ENCODE results near the gene TP63. TPM values are rescaled to one million over a fixed set of nuclear protein-coding genes. Genes with fewer than 3 reads are reported as not detected.

Gene TP63
- total RNA-seq, 2 donors from 2014 or later = 0.24 to 0.30 TPM

DNA sequence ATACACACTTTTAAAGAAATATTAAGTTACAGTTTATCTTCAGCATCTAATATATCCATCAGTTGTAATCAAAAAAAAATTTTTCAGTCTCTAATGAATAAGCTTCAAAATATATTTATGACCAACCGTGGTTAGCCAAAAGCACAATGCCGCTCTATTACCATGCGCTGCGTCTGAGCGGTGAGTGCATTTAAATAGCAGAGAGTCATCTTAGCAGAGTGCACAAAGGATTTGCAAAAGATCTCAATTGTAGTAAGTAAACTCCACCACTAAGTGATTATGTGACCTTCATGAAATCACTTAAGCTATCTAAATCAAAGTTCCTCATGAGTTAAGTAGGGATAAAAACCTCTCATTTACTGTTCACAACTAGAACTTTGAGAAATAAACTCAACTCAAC is 4.9 kb downstream of the TP63 start:
- DNase-seq (ENCODE audit: low spot score) = no peak
- Histone ChIP-seq H3K36me3 (no peaks in the 10 kb centered on the region), H3K4me3 (no peak overlapping the region), H3K27ac (no peak overlapping the region), H3K4me1 (no peaks in the 10 kb centered on the region), H3K9me3 (no peaks in the 10 kb centered on the region), H3K27me3 (no peaks in the 10 kb centered on the region)
- TF ChIP-seq, protein P1, sequence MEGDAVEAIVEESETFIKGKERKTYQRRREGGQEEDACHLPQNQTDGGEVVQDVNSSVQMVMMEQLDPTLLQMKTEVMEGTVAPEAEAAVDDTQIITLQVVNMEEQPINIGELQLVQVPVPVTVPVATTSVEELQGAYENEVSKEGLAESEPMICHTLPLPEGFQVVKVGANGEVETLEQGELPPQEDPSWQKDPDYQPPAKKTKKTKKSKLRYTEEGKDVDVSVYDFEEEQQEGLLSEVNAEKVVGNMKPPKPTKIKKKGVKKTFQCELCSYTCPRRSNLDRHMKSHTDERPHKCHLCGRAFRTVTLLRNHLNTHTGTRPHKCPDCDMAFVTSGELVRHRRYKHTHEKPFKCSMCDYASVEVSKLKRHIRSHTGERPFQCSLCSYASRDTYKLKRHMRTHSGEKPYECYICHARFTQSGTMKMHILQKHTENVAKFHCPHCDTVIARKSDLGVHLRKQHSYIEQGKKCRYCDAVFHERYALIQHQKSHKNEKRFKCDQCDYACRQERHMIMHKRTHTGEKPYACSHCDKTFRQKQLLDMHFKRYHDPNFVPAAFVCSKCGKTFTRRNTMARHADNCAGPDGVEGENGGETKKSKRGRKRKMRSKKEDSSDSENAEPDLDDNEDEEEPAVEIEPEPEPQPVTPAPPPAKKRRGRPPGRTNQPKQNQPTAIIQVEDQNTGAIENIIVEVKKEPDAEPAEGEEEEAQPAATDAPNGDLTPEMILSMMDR (IDR thresholded peaks at IDR 0.05) = no peak

DNA sequence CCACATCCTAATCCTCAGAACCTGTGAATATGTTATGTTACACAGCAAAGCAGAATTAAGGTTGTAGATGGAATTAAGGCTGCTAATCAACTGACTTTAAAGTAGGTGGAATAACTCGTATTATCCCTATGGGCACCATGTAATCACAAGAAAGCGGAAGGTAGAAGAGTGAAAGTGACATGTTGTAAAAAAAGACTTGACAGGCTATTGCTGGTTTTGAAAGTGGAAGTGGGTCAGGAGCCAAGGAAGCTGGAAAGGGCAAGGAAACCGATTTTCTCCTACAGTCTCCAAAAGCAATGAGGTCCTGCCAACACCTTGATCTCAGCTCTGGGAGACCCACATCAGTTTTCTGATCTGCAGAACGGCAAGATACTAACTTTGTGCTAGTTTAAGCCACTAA is 6.6 kb downstream of the TP63 start:
- H3K27ac ChIP-seq = no peak overlapping the region
- no peaks in the 10 kb centered on the region for H3K9me3 ChIP-seq
- no peaks in the 10 kb centered on the region for H3K27me3 ChIP-seq
- no peak overlapping the region for H3K4me3 ChIP-seq
- no peaks in the 10 kb centered on the region for H3K4me1 ChIP-seq
- TF ChIP-seq, protein P1 (IDR thresholded peaks at IDR 0.05) = no peak
- DNase-seq (ENCODE audit: low spot score) = no peak
- no peaks in the 10 kb centered on the region for H3K36me3 ChIP-seq

DNA sequence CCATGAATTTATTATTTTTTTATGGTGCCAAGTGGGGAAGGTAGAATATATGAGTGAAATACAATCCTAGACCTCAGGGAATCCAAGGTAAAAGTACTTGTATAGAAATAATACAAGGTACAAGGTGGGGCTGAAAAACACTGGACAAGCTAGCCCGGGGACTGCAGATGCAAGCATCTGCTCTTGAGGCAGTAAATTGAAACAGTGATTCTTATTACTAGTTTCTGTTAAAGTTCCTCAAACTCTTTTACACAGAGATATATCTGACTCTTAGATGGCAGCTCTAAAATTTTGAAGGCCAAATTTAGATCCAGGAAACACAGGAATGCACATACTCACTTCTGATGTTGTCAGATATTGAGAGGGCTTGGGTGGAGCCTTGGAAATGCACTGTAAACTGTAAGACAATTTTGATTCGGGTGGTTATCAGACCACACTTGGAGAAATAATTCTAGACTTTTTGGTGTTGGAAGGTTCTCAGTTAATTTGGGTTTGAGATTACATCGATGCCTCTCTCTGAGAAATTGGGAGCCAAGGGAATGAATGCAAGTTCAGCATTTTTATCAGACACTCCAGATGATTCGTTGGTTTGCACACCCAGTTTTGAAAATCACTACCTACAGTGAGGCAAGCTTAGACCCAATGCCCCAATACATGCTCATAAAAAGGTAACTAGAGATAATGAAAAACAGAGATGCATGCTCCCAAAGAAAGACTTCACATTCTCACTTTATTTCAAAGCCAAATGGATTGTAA is 7.3 kb downstream of the TP63 start:
- DNase-seq (ENCODE audit: low spot score) = no peak
- H3K27me3 ChIP-seq = no peaks in the 10 kb centered on the region

DNA sequence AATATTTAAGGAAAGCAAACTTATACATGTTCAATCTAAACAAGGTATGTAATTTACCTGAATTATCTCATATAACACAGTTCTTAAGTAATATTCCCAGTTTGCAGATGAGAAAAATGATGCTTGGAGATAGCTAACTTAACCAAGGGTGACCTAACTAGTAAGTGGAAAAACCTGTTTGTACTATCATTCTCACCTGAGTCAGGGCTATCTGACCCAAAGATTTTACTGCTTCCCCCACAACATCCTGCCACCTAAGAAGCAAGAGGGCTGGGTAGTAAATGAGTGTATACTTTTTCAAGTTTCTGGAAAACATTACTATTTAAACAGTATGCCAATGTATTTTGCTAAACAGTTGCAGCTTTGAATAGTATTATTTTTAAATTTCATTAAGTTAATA is 10.6 kb downstream of the TP63 start:
- no peak for DNase-seq (ENCODE audit: low spot score)
- Histone ChIP-seq H3K27me3 (no peaks in the 10 kb centered on the region), H3K4me1 (no peaks in the 10 kb centered on the region), H3K4me3 (no peak overlapping the region), H3K36me3 (no peaks in the 10 kb centered on the region), H3K9me3 (no peaks in the 10 kb centered on the region), H3K27ac (no peak overlapping the region)
- TF ChIP-seq, protein P1 (IDR thresholded peaks at IDR 0.05) = no peak

More for the DNA sequence above, 7.3 kb downstream of the TP63 start:
- TF ChIP-seq, protein P1 (IDR thresholded peaks at IDR 0.05) = no peak
- H3K9me3 ChIP-seq = no peaks in the 10 kb centered on the region
- no peaks in the 10 kb centered on the region for H3K4me1 ChIP-seq
- H3K36me3 ChIP-seq = no peaks in the 10 kb centered on the region
- no peak overlapping the region for H3K27ac ChIP-seq
- no peak overlapping the region for H3K4me3 ChIP-seq

DNA sequence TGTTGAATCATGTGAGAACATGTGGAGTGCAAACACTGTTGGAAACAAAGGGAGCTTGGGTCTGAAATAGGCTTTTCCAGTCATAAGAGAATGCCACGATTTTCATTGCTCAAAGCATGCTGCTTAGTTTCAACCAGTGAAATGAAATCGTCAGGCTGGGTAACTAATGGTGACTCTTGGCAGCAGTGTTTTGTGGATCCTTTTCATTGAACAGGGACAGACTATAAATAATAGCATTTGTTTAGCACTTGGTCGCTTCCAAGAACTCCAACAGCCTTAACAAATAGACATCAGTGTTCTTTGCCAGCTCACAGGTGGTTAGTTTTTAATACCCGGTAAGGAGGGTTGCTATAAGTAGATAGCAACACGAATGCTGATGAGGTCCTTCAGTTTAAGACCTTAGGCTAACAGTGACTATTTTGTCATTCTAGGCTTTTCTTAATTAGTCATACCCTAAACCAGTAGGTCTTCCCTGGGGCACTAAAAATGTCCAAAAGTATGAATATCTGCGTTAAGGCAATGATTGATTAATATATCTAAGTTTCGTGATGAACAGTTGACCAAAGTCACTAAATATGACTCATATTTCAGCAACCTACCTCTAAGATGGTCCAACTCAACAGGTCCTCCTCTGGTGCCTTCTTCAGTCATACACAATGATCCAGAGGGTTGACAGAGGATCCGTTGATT is 15.8 kb downstream of the TP63 start:
- no peaks in the 10 kb centered on the region for H3K27me3 ChIP-seq
- H3K4me3 ChIP-seq = no peak overlapping the region
- DNase-seq (ENCODE audit: low spot score) = no peak
- no peaks in the 10 kb centered on the region for H3K9me3 ChIP-seq
- no peak overlapping the region for H3K27ac ChIP-seq
- H3K4me1 ChIP-seq = no peaks in the 10 kb centered on the region
- no peaks in the 10 kb centered on the region for H3K36me3 ChIP-seq
- TF ChIP-seq, protein P1 (IDR thresholded peaks at IDR 0.05) = no peak
